D721Med (cell line): ENCODE measurements around the gene ZC2HC1C.

Experiments used
- DNase-seq: peaks from one replicate; pipeline ENCODE4 v3.0.0; 2011; ENCODE audit warnings: low spot score; ENCODE audit not compliant: insufficient read length
- FAIRE-seq: peaks from 2 replicates; lab custom pipeline; 2011; peaks lifted over from hg19 to GRCh38; lab: Jason Lieb, UNC
- CTCF ChIP-seq: IDR thresholded peaks from 2 replicates; pipeline ENCODE4 v1.5.1; 2012; ENCODE audit warnings: mild to moderate bottlenecking, control low read depth; ENCODE audit not compliant: insufficient read depth; ENCODE audit errors: missing control alignments

ZC2HC1C gene

GRCh38 chr14:75032939-75033338 is 36.5 kb upstream of the ZC2HC1C start:
- no peak for FAIRE-seq
- DNase-seq: no peak
- no peak for TF ChIP-seq CTCF

GRCh38 chr14:75040507-75040906 is 28.9 kb upstream of the ZC2HC1C start:
- no peak for DNase-seq
- no peak for TF ChIP-seq CTCF
- no peak for FAIRE-seq

GRCh38 chr14:75040959-75041358 is 28.5 kb upstream of the ZC2HC1C start:
- FAIRE-seq (no peak), DNase-seq (no peak)
- no peak for TF ChIP-seq CTCF

- no peak for FAIRE-seq
- DNase-seq: no peak
Measured at GRCh38 chr14:75041613-75042012, 27.8 kb upstream of the ZC2HC1C start.

GRCh38 chr14:75042035-75042434 is 27.4 kb upstream of the ZC2HC1C start:
- TF ChIP-seq CTCF: no peak
- FAIRE-seq (no peak), DNase-seq (no peak)

More at GRCh38 chr14:75041613-75042012, 27.8 kb upstream of the ZC2HC1C start:
- TF ChIP-seq CTCF: no peak

GRCh38 chr14:75044322-75044721 is 25.1 kb upstream of the ZC2HC1C start:
- DNase-seq (no peak), FAIRE-seq (no peak)
- TF ChIP-seq CTCF: no peak

GRCh38 chr14:75044752-75045151 is 24.7 kb upstream of the ZC2HC1C start:
- no peak for DNase-seq
- no peak for TF ChIP-seq CTCF
- no peak for FAIRE-seq
